Panc1 (cell line): ENCODE results near the gene NTN5. TPM values are rescaled to one million over a fixed set of nuclear protein-coding genes. Genes with fewer than 3 reads are reported as not detected.

Experiments used
- ATAC-seq: fragments of 200-7000 bp; cut with Tn5 transposase; 2 replicates; pipeline ENCODE4 v1.9.1; 2020; ENCODE audit warnings: mild to moderate bottlenecking, moderate library complexity
- BruUV-seq: library from RNA; stranded (reverse); fragments of 400-500 nt; replicated peaks from 2 replicates; lab custom pipeline; 2021; lab: Mats Ljungman, UMichigan
- CTCF ChIA-PET: fragments of 300-600 bp; sonication (Branson Sonifier 250); formaldehyde crosslinking; loops from one replicate; lab custom pipeline; 2022; ENCODE audit warnings: antibody characterized with exemption; lab: Charles Lee
- POLR2A ChIA-PET: fragments of 300-600 bp; sonication (Branson Sonifier 250); formaldehyde crosslinking; loops from one replicate; lab custom pipeline; 2022; ENCODE audit warnings: antibody characterized with exemption; lab: Charles Lee
- DNase-seq: peaks from one replicate; pipeline ENCODE4 v3.0.0-alpha.2; 2010; ENCODE audit warnings: low read depth, low spot score
- H3K27ac ChIP-seq: 2 replicates; pipeline ENCODE4 v1.5.1; 2011; ENCODE audit warnings: mild to moderate bottlenecking, low read length, inconsistent platforms
- H3K27me3 ChIP-seq: fragments of 200-500 bp; sonication (Bioruptor generic); 2 replicates; pipeline ENCODE4 v1.6.0; 2014; ENCODE audit warnings: low read length, inconsistent platforms; ENCODE audit not compliant: control insufficient read depth, insufficient read depth
- H3K36me3 ChIP-seq: fragments of 200-500 bp; sonication (Bioruptor generic); 2 replicates; pipeline ENCODE4 v1.5.1; 2014; ENCODE audit warnings: inconsistent platforms, mild to moderate bottlenecking, low read length, moderate library complexity; ENCODE audit not compliant: control insufficient read depth, insufficient read depth
- H3K4me1 ChIP-seq: 2 replicates; pipeline ENCODE4 v1.5.1; 2011; ENCODE audit warnings: inconsistent platforms, mild to moderate bottlenecking, low read length, moderate library complexity; ENCODE audit not compliant: control insufficient read depth, insufficient read depth
- H3K4me3 ChIP-seq, 2 experiments: 2 replicates each; pipeline ENCODE4 v1.5.1; 2011 to 2012; ENCODE audit warnings: low read depth in 2 of 2, low read length in 2 of 2, mild to moderate bottlenecking in 2 of 2, inconsistent platforms in 1 of 2, moderate library complexity in 1 of 2
- H3K9me3 ChIP-seq: fragments of 200-500 bp; sonication (Bioruptor generic); 2 replicates; pipeline ENCODE4 v1.5.1; 2014; ENCODE audit warnings: low read depth, mild to moderate bottlenecking, inconsistent platforms, low read length, moderate library complexity; ENCODE audit not compliant: control insufficient read depth, insufficient read depth
- POLR2AphosphoS5 ChIP-seq: IDR thresholded peaks from 2 replicates; pipeline ENCODE4 v1.6.1; 2012; ENCODE audit warnings: mild to moderate bottlenecking, low read depth, low read length, moderate library complexity
- REST ChIP-seq, 2 experiments: IDR thresholded peaks; 2 replicates each; pipeline ENCODE4 v1.6.1; 2011 to 2012; ENCODE audit warnings: low read depth in 2 of 2, control low read depth in 1 of 2, low read length in 1 of 2, mild to moderate bottlenecking in 1 of 2, moderate library complexity in 1 of 2; ENCODE audit not compliant: insufficient read depth in 1 of 2
- SIN3A ChIP-seq: IDR thresholded peaks from 2 replicates; pipeline ENCODE4 v1.6.1; 2012; ENCODE audit warnings: low read depth, mild to moderate bottlenecking, low read length, moderate library complexity, borderline replicate concordance; ENCODE audit not compliant: insufficient read depth
- TCF7L2 ChIP-seq: IDR thresholded peaks from 2 replicates; pipeline ENCODE4 v1.6.1; 2011; ENCODE audit warnings: mild to moderate bottlenecking, low read depth, low read length, inconsistent platforms
- in situ Hi-C: cut with HindIII; loops from 2 replicates; pipeline ENCODE4 v1.10.0; 2016; ENCODE audit warnings: low sequenced_read_pairs, low pct_unique_long_range_greater_than_20kb
- intact Hi-C: fragments of 100-400 bp; cut with micrococcal nuclease; formaldehyde crosslinking; loops from one replicate; pipeline ENCODE4 v1.10.0; 2022; ENCODE audit not compliant: unreplicated experiment
- total RNA-seq: library from RNA; stranded (reverse); gene quantifications from one replicate; pipeline ENCODE4 v1.2.1, GENCODE V29; 2021; ENCODE audit not compliant: unreplicated experiment
- TF ChIP-seq, protein P1 (sequence below): fragments of 450-650 bp; IDR thresholded peaks from 2 replicates; pipeline ENCODE4 v1.5.1; 2017; ENCODE audit warnings: mild to moderate bottlenecking

NTN5 gene
- total RNA-seq, 1 experiment from 2014 or later, result 0.23 TPM

DNA sequence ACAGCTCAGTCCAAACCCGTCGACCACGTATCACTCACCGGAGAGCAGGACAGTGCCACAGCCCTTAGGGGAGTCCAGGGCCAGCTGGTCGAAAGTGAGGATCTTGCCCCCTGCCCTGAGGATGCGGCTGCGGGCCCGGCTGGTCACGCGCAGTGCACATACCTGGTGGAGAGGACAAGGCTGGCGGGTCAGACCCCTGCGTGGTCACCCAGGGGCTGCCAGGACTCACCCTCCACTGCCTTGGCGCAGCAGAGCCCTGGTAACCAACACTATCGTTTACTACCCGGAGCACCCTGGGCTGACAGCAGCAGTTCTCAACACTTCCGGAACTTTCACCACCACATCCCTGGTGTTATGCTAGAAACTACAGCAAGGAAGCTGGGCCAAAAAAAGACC, 56.8 kb downstream of the NTN5 start:
- no peaks in the 10 kb centered on the region for H3K9me3 ChIP-seq
- H3K4me1 ChIP-seq, result peaks cover 35% of the 10 kb centered on the region
- no TSS peak for BruUV-seq
- no peak overlapping the region for H3K4me3 ChIP-seq
- H3K27ac ChIP-seq, result no peak overlapping the region; the same call in 1 of the 2 replicates
- ATAC-seq (no peak), DNase-seq (no peak)
- intact Hi-C loops, result no loop called here
- ChIA-PET POLR2A (no interaction called here), CTCF (no interaction called here)
- H3K27me3 ChIP-seq, result no peaks in the 10 kb centered on the region
- TF ChIP-seq REST (IDR thresholded peaks at IDR 0.05; ENCODE audit: insufficient read depth in 1 of 2, low read depth in 2 of 2, low read length in 1 of 2) (no peak), TCF7L2 (no peak), POLR2AphosphoS5 (no peak), SIN3A (no peak)
- TF ChIP-seq, protein P1, sequence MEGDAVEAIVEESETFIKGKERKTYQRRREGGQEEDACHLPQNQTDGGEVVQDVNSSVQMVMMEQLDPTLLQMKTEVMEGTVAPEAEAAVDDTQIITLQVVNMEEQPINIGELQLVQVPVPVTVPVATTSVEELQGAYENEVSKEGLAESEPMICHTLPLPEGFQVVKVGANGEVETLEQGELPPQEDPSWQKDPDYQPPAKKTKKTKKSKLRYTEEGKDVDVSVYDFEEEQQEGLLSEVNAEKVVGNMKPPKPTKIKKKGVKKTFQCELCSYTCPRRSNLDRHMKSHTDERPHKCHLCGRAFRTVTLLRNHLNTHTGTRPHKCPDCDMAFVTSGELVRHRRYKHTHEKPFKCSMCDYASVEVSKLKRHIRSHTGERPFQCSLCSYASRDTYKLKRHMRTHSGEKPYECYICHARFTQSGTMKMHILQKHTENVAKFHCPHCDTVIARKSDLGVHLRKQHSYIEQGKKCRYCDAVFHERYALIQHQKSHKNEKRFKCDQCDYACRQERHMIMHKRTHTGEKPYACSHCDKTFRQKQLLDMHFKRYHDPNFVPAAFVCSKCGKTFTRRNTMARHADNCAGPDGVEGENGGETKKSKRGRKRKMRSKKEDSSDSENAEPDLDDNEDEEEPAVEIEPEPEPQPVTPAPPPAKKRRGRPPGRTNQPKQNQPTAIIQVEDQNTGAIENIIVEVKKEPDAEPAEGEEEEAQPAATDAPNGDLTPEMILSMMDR, result no peak
- H3K36me3 ChIP-seq, result peaks cover 11% of the 10 kb centered on the region
- in situ Hi-C loops, result no loop called here

GRCh38 chr19:48615231-48616040, 57.4 kb downstream of the NTN5 start:
- Histone ChIP-seq H3K27ac (no peak overlapping the region; the same call in 1 of the 2 replicates), H3K36me3 (peaks cover 11% of the 10 kb centered on the region), H3K27me3 (no peaks in the 10 kb centered on the region), H3K4me1 (peaks cover 35% of the 10 kb centered on the region), H3K9me3 (no peaks in the 10 kb centered on the region), H3K4me3 (no peak overlapping the region)
- ChIA-PET POLR2A (interaction anchor here (0.6 kb wide), 1 partner anchor 398 kb away, joined by 3 read pairs; no protein-coding TSS in a partner anchor), CTCF (no interaction called here)
- TF ChIP-seq, protein P1, result no peak
- TF ChIP-seq TCF7L2 (no peak), SIN3A (no peak), REST (IDR thresholded peaks at IDR 0.05; ENCODE audit: insufficient read depth in 1 of 2, low read depth in 2 of 2, low read length in 1 of 2) (no peak), POLR2AphosphoS5 (no peak)
- in situ Hi-C loops, result no loop called here
- intact Hi-C loops, result no loop called here
- ATAC-seq, result no peak
- no TSS peak for BruUV-seq
- DNase-seq, result no peak
